Neural crest cell (in vitro differentiated cells): ENCODE measurements around the gene INA. TPM values are rescaled to one million over a fixed set of nuclear protein-coding genes. Genes with fewer than 3 reads are reported as not detected.

Experiments used
- DNase-seq: peaks from one replicate; pipeline ENCODE4 v3.0.0; 2021; ENCODE audit warnings: low read depth, mixed read lengths, low spot score
- H3K27ac Mint-ChIP-seq: one replicate; pipeline ENCODE4 v1.8.0; 2021; ENCODE audit warnings: mild to moderate bottlenecking, mixed read lengths; ENCODE audit not compliant: unreplicated experiment
- H3K27me3 Mint-ChIP-seq: 2 replicates; pipeline ENCODE4 v1.8.0; 2021; ENCODE audit warnings: low read depth, mild to moderate bottlenecking, mixed read lengths
- H3K36me3 Mint-ChIP-seq: 2 replicates; pipeline ENCODE4 v1.8.0; 2021; ENCODE audit warnings: low read depth, mild to moderate bottlenecking, mixed read lengths
- H3K4me1 Mint-ChIP-seq: 2 replicates; pipeline ENCODE4 v1.8.0; 2021; ENCODE audit warnings: mixed read lengths
- H3K4me3 Mint-ChIP-seq: one replicate; pipeline ENCODE4 v1.8.0; 2021; ENCODE audit warnings: mild to moderate bottlenecking, mixed read lengths
- H3K9me3 Mint-ChIP-seq: 2 replicates; pipeline ENCODE4 v1.8.0; 2021; ENCODE audit warnings: mixed read lengths
- total RNA-seq: library from RNA; stranded (reverse); gene quantifications from 2 replicates; pipeline ENCODE4 v1.2.1, GENCODE V29; 2021
- TF ChIP-seq, protein P1 (sequence below): fragments of 200-600 bp; sonication (generic); conservative IDR thresholded peaks from 2 replicates; pipeline ENCODE4 v1.5.0; 2021; ENCODE audit warnings: antibody characterized with exemption, mild to moderate bottlenecking

The INA gene
- total RNA-seq, 1 donor from 2014 or later: 39.7 TPM

DNA sequence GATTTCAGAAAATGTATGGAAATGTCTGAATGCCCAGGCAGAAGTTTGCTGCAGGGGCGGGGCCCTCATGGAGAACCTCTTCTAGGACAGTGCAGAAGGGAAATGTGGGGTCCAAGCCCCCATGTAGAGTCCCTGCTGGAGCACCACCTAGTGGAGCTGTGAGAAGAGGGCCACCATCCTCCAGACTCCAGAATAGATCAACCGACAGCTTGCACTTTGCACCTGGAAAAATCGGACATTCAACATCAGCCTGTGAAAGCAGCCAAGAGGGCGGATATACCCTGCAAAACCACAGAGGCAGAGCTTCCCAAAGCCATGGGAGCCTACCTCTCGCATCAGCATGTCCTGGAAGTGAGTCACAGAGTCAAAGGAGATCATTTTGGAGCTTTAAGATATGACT is 16.9 kb upstream of the INA start:
- TF ChIP-seq, protein P1, sequence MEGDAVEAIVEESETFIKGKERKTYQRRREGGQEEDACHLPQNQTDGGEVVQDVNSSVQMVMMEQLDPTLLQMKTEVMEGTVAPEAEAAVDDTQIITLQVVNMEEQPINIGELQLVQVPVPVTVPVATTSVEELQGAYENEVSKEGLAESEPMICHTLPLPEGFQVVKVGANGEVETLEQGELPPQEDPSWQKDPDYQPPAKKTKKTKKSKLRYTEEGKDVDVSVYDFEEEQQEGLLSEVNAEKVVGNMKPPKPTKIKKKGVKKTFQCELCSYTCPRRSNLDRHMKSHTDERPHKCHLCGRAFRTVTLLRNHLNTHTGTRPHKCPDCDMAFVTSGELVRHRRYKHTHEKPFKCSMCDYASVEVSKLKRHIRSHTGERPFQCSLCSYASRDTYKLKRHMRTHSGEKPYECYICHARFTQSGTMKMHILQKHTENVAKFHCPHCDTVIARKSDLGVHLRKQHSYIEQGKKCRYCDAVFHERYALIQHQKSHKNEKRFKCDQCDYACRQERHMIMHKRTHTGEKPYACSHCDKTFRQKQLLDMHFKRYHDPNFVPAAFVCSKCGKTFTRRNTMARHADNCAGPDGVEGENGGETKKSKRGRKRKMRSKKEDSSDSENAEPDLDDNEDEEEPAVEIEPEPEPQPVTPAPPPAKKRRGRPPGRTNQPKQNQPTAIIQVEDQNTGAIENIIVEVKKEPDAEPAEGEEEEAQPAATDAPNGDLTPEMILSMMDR: no peak
- no peak overlapping the region for H3K27ac Mint-ChIP-seq
- H3K36me3 Mint-ChIP-seq: peaks cover 6% of the 10 kb centered on the region
- peaks cover 19% of the 10 kb centered on the region for H3K9me3 Mint-ChIP-seq
- no peak for DNase-seq
- no peak overlapping the region for H3K4me3 Mint-ChIP-seq
- H3K27me3 Mint-ChIP-seq: peaks cover 14% of the 10 kb centered on the region
- no peaks in the 10 kb centered on the region for H3K4me1 Mint-ChIP-seq

DNA sequence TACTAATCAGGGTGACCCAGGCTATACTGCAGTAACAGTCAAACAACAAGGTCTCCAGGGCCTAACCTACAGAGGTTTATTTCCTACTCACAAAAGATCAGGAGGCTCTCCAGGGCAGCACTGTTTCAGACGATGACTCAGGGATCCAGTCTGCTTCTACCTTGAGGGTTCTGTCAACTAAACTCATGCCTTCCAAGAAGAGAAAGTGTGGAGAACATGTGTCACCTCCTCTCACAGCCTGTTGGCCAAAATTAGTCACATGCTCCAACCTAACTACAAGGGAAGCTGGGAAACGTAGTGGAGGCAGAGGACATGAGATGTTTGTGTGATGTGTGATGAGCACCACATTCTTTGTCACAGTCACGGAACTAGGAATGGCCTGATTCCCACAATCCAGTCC is 14.7 kb upstream of the INA start:
- Mint-ChIP-seq H3K4me3 (no peak overlapping the region), H3K9me3 (peaks cover 19% of the 10 kb centered on the region), H3K36me3 (peaks cover 6% of the 10 kb centered on the region), H3K27me3 (peaks cover 30% of the 10 kb centered on the region), H3K27ac (no peak overlapping the region), H3K4me1 (no peaks in the 10 kb centered on the region)
- TF ChIP-seq, protein P1: no peak
- DNase-seq: no peak

DNA sequence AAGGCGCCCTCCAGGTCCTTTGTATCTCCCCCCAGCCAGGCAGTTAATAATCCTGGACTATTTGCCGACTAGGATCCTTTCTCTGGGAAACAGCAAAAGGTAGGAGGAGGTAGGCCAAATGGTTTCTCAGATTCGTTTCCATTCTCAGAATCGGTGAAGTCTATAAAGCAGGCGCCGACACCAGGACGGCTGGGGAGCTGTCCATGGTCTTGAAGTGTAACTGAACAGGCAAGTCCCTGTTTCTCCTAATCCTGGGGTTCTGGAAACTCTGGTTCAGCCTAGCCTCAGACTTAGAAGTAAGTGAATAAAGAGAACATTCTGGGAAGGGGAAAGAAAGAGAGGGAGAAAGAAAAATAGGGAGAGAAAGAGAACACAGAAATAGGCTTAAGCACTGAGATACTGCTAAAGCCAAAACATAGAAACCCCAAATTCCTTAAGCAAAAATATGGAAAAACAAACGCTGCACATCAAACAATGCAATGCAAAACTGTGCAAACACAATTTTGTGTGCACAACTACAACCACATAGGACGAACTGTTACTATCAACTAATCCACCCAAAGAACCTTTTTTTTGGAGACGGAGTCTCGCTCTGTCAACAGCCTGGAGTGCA is 11.1 kb upstream of the INA start:
- Mint-ChIP-seq H3K36me3 (peaks cover 2% of the 10 kb centered on the region), H3K9me3 (peaks cover 5% of the 10 kb centered on the region), H3K4me3 (no peak overlapping the region), H3K27ac (no peak overlapping the region), H3K4me1 (no peaks in the 10 kb centered on the region), H3K27me3 (peaks cover 44% of the 10 kb centered on the region)
- DNase-seq: peak; percentile 72
- TF ChIP-seq, protein P1: no peak

DNA sequence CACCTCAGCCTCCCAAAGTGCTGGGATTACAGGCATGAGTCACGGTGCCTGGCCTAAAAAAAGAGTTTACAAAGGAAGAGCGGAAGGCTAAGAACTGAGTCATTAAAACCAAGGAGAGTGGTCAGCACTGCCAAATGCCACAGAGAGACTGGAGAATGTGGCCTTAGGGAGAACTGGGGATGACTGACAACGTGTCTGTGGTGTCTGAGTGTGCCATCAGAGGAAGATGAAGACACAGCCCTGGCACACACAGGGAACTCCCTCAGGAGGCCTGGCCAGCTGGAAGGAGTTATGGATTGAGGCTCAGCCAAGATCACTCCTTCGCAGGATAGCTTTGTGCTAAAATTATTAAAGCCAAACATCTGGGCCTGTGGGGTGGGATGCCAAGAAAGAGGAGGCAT is 3.9 kb upstream of the INA start:
- no peak for DNase-seq
- H3K27ac Mint-ChIP-seq: no peak overlapping the region
- H3K4me3 Mint-ChIP-seq: no peak overlapping the region
- no peaks in the 10 kb centered on the region for H3K36me3 Mint-ChIP-seq
- H3K4me1 Mint-ChIP-seq: no peaks in the 10 kb centered on the region
- H3K27me3 Mint-ChIP-seq: peaks cover 56% of the 10 kb centered on the region
- TF ChIP-seq, protein P1: no peak
- no peaks in the 10 kb centered on the region for H3K9me3 Mint-ChIP-seq

DNA sequence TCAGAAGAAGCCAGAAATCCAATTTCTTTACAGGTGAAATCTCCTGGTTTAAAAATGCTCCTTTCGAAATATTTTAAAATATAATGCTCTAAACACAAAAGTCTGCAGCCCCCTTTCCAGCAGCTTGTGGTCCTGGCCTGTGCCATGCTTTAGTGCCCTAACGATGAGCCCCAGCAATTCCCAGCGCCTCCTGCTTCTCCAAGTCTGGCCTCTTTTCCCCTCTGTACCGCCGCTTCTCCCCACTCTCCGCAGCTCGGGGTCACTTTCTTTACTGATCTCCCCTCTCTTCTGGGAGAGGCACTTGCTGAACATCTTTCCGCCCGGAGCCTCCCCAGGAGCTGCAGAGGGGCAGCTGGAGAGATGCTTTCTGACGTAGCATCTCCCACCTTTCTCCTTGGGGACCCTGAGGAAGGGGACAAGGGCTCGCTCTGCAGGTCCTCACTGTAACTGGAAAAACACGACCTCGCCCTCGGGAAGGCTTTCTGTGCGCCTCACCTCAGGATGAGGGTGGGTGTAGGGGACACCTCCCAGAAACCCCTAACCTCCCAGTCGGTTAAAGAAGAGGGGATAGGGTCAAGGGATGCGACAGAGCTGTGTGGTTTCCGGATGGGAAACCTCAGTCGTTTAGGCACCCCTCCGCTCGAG is 565 bp upstream of the INA start:
- peaks cover 78% of the 10 kb centered on the region for H3K27me3 Mint-ChIP-seq
- DNase-seq: no peak
- TF ChIP-seq, protein P1: no peak
- H3K4me1 Mint-ChIP-seq: peaks cover 13% of the 10 kb centered on the region
- H3K27ac Mint-ChIP-seq: no peak overlapping the region
- no peaks in the 10 kb centered on the region for H3K9me3 Mint-ChIP-seq
- peak overlapping the region; percentile 75 for H3K4me3 Mint-ChIP-seq
- H3K36me3 Mint-ChIP-seq: peaks cover 4% of the 10 kb centered on the region
